ENCODE data around the gene CHRM1.
A peak's percentile ranks its signal among the peaks of the same experiment; 100 is the strongest.

The CHRM1 gene

DNA sequence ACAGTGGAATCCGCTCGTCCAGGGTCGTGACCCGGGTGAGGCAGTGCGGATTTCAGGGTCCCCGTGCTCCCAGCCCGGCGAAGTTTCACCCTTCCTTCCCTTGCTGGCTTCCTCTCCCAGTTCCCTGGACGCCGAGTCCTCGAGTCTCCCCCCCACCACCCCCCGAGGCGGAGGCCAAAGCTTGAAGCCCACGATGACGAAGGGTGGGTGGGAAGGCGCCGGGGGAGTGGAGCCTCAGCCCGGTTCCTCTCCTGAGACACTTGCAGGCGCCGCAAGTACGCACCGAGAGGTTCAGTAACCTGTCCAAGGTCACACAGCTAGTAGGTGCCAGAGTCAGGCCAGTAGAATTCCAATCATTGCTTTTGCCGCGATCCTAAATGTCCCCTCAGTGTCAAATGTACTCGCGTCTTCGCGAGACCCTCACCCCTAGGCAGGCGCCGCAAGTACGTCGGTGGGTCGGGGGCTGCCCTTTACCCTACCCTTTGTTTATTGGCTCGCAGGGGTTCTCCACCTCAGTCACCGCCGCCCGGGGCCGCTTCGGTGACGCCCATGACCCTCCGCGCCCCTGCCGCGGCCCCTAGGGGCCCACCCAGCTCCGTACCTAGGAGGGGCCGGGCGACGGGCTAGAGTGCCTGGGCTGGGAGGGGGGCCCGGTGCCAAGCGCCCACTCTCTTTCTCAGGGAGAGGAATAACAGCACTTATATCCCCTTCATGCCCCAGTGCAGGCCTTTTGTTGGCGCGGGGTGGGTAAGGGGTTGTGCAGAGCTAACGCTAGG lies 5.7 kb upstream of the CHRM1 start:
- no peak for DNase-seq

- DNase-seq, result no peak
Measured at GRCh38 chr11:62925745-62926679, 4.8 kb upstream of the CHRM1 start.

GRCh38 chr11:62925308-62925707 lies 4.1 kb upstream of the CHRM1 start:
- no peak for DNase-seq

GRCh38 chr11:62923601-62924411 lies 2.6 kb upstream of the CHRM1 start:
- peak in 41 of 58 donors; percentile 9 to 79 (median 57) for DNase-seq

DNA sequence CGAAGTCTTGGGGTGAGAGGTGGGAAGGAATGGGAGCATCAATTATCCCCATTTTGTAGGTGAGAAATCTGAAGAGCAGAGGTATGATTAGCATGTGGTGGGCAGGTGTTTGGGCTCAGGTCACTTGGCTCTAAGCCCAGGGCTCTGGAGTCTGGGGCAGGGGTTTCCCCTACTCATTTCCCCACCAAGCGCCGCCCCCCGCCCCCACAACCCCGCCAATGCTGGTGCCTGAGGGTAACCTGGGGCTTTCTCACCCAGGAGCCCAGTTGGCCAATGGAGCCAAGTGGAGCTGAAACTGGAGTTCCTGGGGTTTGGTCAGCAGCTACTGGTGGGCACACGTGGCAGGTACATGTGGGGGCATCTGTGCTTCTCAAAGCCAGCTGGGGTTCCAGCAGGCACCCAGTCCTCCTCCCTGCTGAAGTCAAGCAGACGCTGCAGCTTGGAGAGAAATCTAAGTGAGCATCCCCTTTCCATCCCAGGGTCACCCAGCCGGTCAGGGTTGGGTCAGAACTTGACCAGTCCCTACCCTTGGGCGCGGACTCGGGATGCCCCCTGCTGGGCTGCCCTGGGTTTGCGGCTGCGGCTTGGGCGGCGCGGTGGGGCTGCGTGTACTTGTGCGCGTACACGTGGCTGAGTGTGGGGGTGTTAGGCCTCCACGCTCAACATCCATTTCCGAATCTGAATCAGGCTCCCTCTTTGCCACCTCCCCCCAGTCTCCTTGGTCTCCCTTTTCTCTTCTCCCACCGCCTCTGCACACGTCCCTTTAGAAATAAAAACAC lies 1.7 kb upstream of the CHRM1 start:
- DNase-seq, result peak in 43 of 58 donors; percentile 17 to 89 (median 58)

- peak in 1 of 58 donors; percentile 73 for DNase-seq
Measured at GRCh38 chr11:62922189-62922589, 1.0 kb upstream of the CHRM1 start.

- peak in 27 of 58 donors; percentile 18 to 81 (median 53) for DNase-seq
Measured at GRCh38 chr11:62921573-62922188, 518 bp upstream of the CHRM1 start.

- no peak for DNase-seq
Measured at GRCh38 chr11:62919898-62920640, 1.1 kb downstream of the CHRM1 start.

DNA sequence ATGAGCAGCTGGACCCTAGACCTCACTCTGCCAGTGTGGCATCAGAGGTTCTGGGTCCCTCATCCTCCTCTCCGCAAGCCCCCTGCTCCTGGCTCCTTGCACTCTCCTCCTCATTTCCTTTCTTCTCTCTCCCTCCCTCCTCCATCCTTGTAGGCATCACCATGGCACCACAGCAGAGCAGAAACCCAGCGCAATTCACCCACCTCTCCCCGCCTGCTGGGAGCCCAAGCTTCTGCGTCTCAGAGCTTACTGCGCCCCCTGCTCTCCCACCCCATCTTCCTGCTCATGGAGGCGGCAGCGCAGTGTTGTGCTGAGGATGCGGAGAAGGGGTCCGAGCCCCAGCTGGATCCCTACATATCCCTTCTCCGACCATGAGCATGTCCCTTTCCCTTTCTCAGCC lies 1.7 kb downstream of the CHRM1 start:
- peak in 6 of 58 donors; percentile 20 to 46 (median 37) for DNase-seq

GRCh38 chr11:62918531-62918930 lies 2.6 kb downstream of the CHRM1 start:
- no peak for DNase-seq

GRCh38 chr11:62917906-62918502 lies 3.2 kb downstream of the CHRM1 start:
- DNase-seq, result no peak

- no peak for DNase-seq
Measured at GRCh38 chr11:62914416-62914815, 6.7 kb downstream of the CHRM1 start.

- DNase-seq, result no peak
Measured at GRCh38 chr11:62912268-62912667, 8.9 kb downstream of the CHRM1 start.

GRCh38 chr11:62911137-62912130 lies 9.7 kb downstream of the CHRM1 start:
- DNase-seq, result no peak

- DNase-seq, result no peak
Measured at GRCh38 chr11:62910141-62910882, 10.9 kb downstream of the CHRM1 start.

DNA sequence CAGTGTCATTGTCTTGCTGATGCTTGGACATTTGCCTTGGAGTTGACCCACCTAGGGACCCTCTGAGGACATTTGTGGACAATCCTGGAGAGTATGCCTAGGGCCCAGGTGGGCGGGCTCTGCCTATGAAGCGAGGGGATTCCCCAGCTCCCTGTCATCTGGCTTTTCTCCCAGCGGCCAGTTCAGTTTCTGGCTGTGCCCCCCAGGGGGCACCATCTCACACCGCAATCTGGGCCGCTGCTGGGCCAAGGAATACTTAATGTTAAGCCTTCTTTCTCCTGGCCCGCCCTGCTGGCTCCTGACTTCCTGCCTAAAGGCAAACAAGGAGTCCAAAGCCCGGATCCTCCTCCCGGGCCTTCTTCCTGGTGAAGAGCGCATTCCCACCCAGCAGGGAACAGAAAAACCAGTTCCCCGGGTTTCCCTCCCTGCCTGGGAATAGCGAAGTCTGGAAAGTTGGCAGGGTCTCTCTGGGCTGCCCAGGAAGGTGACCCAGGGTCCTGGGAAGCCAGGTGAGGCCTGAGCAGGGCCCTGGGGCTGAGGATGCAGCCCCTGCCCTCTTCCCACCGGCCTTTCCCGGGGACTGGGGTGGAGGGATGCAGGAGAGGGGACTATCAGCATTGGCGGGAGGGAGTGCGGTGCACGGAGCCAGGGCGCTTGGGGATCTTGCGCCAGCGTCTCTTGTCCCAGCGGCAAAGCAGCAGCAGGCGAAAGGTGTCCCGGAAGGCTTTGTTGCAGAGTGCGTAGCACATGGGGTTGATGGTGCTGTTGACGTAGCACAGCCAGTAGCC lies 11.9 kb downstream of the CHRM1 start:
- DNase-seq, result peak in 33 of 58 donors; percentile 13 to 56 (median 33)

Measured in anterior cingulate cortex (tissue), 58 donors.